ENCODE measurements around the gene SELENOF.

- TF ChIP-seq POLR2A (IDR thresholded peaks at IDR 0.05) (no peak), CTCF (IDR thresholded peaks at IDR 0.05) (no peak)
Observed at GRCh38 chr1:86849756-86850155, 64.2 kb downstream of the SELENOF start.
